GM21526 (cell line): Measurements from ENCODE around the gene RRAGC.

Source experiments
- ATAC-seq: cut with Tn5 transposase; IDR thresholded peaks from one replicate; pipeline ENCODE4 v1.9.1; 2021; ENCODE audit warnings: moderate library complexity; ENCODE audit not compliant: unreplicated experiment, low FRiP score

Gene RRAGC

DNA sequence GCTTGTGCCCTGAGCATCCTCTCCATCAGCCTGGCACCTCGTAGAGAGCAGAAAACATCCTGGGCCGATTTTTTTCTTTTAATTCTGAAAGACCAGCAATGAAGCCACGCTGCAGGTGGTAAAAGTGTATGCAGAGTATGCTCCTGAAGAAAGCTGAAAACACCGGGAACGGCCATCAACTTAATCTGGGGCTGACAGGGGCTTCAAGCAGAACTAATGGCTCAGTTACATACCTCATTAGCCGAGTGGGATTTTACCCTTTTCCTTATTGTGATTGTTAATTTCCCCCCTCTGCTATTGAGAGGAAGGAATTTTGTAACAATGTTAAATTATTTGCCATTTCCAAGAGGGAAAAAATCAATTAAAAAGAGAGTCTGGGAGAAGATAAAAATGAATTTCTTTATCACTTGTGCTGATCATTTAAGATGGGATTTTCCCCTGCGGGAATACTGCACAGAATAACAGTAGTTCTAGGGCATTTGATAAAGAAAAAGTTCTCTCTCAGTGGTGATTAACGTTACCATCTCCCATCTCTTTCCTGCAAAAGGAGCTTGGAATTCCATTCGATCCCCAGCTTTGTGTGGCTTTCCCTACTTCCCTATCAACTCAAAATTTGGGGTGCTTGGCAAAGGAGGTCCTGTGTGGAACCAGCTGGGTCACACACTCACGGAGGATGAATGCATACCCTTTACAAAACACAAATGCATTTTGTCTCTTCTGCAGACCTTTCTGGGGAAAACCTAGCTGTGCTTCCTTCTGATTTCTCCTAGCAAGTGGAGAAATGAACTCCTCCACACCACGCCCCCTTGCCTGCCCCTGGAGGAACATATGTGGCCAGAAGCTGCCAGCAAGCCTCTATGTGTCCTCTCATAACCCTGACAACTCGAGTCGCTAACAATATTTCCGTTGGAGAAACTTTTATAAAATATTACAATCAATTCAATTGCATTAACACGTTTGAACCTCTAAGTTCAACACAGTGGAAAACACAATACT lies 70.9 kb downstream of the RRAGC start:
- ATAC-seq = no peak
